Brain microvascular endothelial cell (primary cell): ENCODE results near the gene FAM131A.
A peak's percentile ranks its signal among the peaks of the same experiment; 100 is the strongest.

Experiments used
- DNase-seq: peaks from one replicate; pipeline ENCODE4 v3.0.0-alpha.2; 2020
- H3K27ac ChIP-seq: fragments of 250-450 bp; sonication (Bioruptor Pico); 2 replicates; pipeline ENCODE4 v1.5.1; 2020; ENCODE audit warnings: mild to moderate bottlenecking, moderate library complexity
- H3K27me3 ChIP-seq: fragments of 250-450 bp; sonication (Bioruptor Pico); replicated peaks from 2 replicates; pipeline ENCODE4 v1.5.1; 2020; ENCODE audit warnings: mild to moderate bottlenecking
- H3K36me3 ChIP-seq: fragments of 250-450 bp; sonication (Bioruptor Pico); replicated peaks from 2 replicates; pipeline ENCODE4 v1.5.1; 2020; ENCODE audit warnings: mild to moderate bottlenecking
- H3K4me3 ChIP-seq: 2 replicates; pipeline ENCODE4 v1.5.1; 2011; ENCODE audit warnings: low read depth, mild to moderate bottlenecking, control low read depth, low read length, moderate library complexity
- CTCF ChIP-seq: IDR thresholded peaks from 2 replicates; pipeline ENCODE4 v1.5.1; 2011; ENCODE audit warnings: low read depth, mild to moderate bottlenecking, moderate library complexity, low read length, control low read depth, inconsistent platforms; ENCODE audit errors: missing control alignments
- in situ Hi-C: cut with HindIII; loops from 2 replicates; pipeline ENCODE4 v1.10.0; 2017; ENCODE audit warnings: low sequenced_read_pairs, low pct_ligation_motif_present

FAM131A gene

GRCh38 chr3:184337399-184337714, at the start of gene FAM131A:
FAM131A (plus strand) TSS chr3:184337600; CDS start chr3:184337631, 31 bp downstream.
- no peak for DNase-seq
- Histone ChIP-seq H3K27me3 (no peaks in the 10 kb centered on the region), H3K27ac (peak within 1 kb of the TSS; percentile 83), H3K36me3 (peaks cover 31% of the 10 kb centered on the region), H3K4me3 (peak within 1 kb of the TSS; percentile 68)
- TF ChIP-seq CTCF, result no peak
- in situ Hi-C loops, result no loop called here

- Histone ChIP-seq H3K27ac (no peak overlapping the region), H3K36me3 (no peaks in the 10 kb centered on the region), H3K4me3 (no peak overlapping the region), H3K27me3 (no peaks in the 10 kb centered on the region)
- peak; percentile 76 for TF ChIP-seq CTCF
- in situ Hi-C loops, result no loop called here
- DNase-seq, result peak; percentile 29
These were observed 47.9 kb upstream of the FAM131A start for GRCh38 chr3:184289426-184289938.

GRCh38 chr3:184290331-184290730, 47.1 kb upstream of the FAM131A start:
- no peak for DNase-seq
- no peaks in the 10 kb centered on the region for H3K27me3 ChIP-seq
- no peaks in the 10 kb centered on the region for H3K36me3 ChIP-seq
- H3K27ac ChIP-seq, result no peak overlapping the region
- in situ Hi-C loops, result no loop called here
- no peak overlapping the region for H3K4me3 ChIP-seq
- no peak for TF ChIP-seq CTCF

- in situ Hi-C loops, result no loop called here
- Histone ChIP-seq H3K27me3 (no peaks in the 10 kb centered on the region), H3K27ac (no peak overlapping the region), H3K4me3 (no peak overlapping the region), H3K36me3 (no peaks in the 10 kb centered on the region)
- DNase-seq, result no peak
- no peak for TF ChIP-seq CTCF
These were observed 46.2 kb upstream of the FAM131A start for GRCh38 chr3:184291044-184291737.

GRCh38 chr3:184291738-184292445, 45.5 kb upstream of the FAM131A start:
- TF ChIP-seq CTCF, result no peak
- in situ Hi-C loops, result no loop called here
- no peak overlapping the region for H3K27ac ChIP-seq
- no peaks in the 10 kb centered on the region for H3K27me3 ChIP-seq
- H3K4me3 ChIP-seq, result no peak overlapping the region
- no peak for DNase-seq
- H3K36me3 ChIP-seq, result no peaks in the 10 kb centered on the region
